Measurements from ENCODE around the gene CD96.
"Not testable (repeated sequence)": the region's sequence is repeated elsewhere in the genome, so short reads cannot be mapped to it uniquely, and the experiment has no call there.

CD96 gene, protein sequence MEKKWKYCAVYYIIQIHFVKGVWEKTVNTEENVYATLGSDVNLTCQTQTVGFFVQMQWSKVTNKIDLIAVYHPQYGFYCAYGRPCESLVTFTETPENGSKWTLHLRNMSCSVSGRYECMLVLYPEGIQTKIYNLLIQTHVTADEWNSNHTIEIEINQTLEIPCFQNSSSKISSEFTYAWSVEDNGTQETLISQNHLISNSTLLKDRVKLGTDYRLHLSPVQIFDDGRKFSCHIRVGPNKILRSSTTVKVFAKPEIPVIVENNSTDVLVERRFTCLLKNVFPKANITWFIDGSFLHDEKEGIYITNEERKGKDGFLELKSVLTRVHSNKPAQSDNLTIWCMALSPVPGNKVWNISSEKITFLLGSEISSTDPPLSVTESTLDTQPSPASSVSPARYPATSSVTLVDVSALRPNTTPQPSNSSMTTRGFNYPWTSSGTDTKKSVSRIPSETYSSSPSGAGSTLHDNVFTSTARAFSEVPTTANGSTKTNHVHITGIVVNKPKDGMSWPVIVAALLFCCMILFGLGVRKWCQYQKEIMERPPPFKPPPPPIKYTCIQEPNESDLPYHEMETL

DNA sequence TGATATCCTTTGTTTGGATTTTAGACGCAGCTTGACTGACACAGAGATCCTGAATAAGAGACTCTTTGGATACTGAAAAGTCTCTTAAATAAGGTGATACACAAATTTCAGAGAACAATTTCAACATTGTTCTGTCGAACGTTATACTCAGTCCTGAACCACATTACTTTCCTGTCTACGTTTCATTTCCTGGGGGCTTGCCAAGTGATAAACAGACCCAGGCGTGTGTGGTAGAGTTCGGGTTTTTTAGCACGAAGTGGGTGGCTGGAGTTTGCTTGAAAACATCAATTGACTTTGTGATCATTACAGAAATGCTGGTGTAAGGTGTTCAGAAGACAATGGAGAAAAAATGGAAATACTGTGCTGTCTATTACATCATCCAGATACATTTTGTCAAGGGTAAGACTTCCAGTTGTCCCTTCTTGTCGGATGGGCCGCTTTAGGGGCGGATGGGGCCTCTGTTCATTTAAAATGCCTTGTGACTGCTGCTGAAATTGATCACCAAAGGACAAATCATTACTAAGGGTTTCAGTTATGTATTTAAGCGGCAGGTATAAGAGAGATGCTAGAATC, at the start of gene CD96:
Gene CD96 (plus strand): TSS at position 287 of the 573 bp plus-strand sequence. CDS start 52 bp downstream, at position 339.
- DNase-seq (ENCODE audit: low spot score): no peak

DNA sequence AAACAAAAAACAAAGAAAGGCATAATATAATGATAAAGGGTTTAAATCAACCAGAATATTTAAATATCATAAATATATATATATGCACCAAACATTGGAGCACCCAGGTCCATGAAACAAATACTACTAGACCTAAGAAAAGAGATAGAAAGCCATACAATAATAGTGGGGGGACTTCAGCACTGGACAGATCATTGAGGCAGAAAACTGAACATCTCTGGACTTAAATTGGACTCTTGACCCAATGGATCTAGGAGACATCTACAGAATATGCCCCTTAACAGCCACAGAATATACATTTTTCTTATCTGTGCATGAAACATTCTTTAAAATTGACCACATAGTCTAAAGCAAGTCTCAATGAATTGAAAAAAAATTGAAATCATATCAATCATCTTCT, 48.7 kb upstream of the CD96 start:
- no peak for DNase-seq (ENCODE audit: low spot score)

DNA sequence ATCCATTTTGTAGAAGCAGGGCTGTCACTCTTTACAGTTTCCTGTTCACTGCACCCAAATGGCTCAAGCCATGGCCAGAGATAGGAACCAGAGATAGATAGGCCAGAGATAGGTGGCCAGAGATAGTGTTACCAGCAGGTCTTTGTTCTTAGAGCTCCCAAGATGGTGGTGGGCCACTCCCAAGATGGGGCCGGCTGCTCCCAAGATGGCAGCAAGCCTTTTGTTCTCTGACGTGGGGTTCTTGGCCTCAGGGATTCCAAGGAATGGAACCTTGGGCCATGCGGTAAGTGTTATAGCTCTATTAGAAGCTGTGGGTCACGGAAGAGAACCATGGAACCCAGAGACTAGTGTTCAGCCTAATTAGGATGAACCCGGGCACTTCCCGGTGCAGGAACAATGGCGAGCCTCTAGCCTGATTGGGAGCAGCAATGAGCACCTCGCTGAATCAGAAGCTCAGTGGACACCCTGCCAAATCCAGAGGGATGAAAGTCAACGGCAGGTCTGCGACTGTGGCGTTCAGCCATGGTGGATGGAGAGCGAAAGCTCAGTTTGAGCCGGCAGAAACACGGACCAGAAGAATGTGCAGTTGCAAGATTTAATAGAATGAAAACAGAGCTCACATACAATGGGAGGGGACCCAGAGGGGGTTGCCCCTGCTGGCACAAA, 45.0 kb upstream of the CD96 start:
- no peak for DNase-seq (ENCODE audit: low spot score)

DNA sequence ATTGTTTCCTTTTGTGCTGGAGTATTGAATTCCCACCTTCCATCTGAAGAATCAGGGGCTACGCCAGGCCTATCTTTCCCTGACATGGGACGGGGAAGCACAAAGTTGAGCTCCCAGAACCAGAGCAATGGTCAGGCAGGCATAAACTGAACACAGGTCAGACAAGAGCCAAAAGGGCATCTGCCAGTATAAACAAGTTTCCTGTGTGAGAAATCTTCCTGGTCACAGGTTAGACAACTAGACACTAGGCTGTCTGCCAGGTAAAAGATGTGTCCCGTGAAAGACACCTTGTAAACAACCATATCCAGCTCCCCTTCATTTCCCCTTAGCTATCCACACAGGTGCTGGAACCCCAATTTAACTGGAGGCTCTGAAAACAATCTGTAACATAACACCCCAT, 44.0 kb upstream of the CD96 start:
- no peak for DNase-seq (ENCODE audit: low spot score)

DNA sequence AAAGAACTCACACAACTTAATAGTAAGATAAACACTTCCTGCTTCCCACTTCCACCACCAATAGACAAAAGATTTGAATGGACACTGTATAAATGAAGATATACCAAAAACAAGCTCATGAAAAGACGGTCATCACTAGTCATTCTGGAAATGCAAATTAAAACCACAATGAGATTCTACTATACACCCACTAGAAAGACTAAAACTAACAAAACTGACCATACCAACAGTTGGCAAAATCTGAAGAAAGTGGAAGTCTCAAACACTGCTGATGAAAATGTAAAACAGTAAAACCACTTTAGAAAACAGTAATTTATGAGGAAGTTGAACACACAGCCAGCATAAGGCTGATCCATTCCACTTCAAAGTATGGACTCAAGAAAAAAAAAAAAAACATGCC, 35.6 kb upstream of the CD96 start:
- DNase-seq (ENCODE audit: low spot score): no peak

DNA sequence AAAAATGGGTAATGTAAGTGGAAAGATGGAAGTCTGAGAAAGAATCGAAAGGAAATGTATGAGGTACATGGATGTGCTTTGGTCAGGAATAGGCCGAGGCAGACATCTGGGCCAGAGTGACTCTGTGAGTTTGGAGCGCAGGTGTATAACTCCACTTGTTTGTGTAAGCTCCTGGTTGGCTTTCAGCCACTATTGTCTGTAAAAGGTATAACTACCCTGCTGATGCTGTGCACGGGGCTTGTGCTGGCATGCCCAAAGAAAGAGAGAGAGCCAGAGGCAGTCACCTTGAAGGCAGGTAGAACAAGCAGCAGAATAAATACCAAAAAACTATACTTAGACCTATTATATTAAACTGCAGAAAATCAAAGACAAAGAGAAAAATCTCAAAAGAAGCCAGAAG, 32.7 kb upstream of the CD96 start:
- DNase-seq (ENCODE audit: low spot score): no peak

DNA sequence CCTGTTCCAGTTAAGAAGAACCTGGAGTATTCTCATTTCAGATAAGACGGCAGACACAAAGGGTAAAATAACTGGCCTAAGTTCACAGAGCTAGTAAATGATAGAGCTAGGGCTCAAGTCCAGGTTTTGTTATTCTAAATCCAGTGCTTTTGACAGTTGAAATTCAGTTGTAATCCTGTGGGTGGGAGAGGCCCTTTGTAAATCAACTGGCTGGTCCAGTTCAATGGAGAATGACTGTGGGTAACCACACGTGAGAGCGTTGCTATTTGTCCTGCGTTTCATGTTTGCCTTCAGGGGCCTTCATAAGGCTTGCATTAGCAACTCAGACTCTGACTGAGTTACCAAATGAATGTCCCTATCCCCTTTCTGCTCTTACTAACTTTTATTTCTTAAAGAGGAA, 24.2 kb upstream of the CD96 start:
- no peak for DNase-seq (ENCODE audit: low spot score)

DNA sequence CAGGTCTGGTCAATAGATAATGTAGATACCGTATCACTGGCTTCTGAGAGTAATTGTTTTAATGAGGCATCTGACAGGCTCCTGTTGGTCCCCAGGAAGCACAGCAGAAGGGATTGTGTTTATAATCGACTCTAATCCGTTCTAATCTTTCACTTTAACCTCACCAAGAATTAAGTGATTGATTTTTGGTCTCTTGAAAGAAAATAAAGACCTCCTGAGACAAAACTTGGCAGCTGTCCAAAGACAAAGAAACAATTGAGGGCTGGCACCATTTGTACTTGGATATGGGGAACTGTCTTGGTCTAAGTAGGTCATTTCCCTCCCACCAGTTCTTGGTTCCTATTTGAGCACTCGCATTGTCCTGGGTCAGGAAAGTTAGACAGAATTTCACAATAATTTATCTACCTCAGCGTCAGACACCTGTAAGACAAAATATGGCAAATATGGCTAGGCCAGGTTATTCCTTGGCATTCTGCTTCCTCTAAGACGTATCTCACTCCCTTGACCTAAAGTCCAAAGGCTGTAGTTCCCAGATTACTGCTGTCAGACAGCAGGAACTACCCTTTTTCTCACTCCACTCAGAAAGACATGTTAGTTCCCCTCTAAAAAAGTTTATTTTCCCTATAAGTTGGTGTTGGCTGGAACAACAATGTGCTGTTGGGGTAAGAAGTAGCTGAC, 22.7 kb upstream of the CD96 start:
- no peak for DNase-seq (ENCODE audit: low spot score)

DNA sequence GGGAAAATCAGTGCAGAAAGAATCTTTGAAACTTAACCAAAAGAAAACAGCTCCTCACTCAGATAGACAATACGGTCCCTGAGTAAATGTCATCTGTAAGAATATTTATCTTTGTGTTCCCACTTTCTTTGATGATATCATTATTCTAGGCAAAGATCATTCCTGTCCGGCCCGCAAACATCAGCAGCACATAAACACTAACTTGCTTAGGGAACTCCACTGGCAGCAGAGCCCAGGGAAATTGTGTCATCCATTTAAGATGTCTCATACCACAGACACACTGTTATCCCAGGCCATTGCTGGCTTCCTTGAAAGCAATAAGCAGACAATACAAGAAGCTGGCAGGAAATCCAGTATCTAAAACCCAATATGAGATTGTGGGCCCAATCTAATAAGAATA, 20.1 kb upstream of the CD96 start:
- no peak for DNase-seq (ENCODE audit: low spot score)

DNA sequence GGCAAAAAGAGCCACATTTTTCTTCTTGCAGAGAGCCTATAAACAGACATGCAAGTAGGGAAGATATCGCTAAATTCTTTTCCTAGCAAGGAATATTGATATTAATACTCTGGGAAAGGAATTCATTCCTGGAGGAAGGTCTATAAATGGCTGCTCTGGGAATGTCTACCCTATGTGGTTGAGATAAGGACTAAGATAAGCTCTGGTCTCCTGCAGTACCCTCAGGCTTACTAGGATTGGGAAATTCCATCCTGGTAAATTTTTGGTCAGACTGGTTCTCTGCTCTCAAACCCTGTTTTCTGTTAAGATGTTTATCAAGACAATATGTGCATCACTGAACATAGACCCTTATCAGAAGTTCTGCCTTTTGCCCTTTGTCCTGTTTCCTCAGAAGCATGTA, 17.5 kb upstream of the CD96 start:
- not testable (repeated sequence) for DNase-seq (ENCODE audit: low spot score)

DNA sequence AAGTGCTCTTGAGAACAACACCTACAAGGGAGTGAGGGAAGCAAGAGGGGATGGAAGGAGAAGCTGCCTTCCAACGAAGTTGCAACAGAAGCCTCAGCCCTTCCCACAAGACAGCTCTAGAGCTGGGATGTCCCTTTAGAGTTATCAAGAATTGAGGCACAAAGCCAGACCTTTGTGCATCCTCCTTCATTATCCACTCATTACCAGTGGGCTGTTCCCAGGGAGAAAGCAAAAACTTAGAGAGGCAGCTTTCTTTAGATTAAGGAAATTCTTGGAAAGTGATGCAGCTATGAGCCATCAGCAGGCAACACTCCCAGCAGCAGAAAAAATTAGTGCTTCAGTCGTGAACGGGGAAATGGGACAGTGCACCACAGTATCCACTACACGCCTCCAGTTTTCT, 10.6 kb upstream of the CD96 start:
- DNase-seq (ENCODE audit: low spot score): no peak

DNA sequence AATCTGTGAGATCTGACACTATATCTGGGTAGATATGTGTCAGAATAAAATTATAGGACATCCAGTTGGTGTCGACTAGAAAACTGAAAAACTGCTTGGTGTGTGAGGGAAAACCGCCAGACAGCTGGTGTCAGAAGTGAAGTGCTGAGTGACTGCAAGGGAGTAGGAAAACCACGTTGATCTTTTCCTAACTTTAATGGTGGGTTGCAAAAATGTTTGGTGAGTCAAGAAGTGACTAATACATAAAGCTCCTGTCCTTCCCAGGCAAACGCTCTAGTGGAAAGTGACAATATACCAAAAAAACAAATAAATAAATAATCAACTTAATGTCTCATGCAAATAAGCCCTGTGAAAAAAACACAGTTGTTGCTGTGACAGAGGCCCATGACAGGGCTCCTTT, 7.3 kb upstream of the CD96 start:
- DNase-seq (ENCODE audit: low spot score): no peak

DNA sequence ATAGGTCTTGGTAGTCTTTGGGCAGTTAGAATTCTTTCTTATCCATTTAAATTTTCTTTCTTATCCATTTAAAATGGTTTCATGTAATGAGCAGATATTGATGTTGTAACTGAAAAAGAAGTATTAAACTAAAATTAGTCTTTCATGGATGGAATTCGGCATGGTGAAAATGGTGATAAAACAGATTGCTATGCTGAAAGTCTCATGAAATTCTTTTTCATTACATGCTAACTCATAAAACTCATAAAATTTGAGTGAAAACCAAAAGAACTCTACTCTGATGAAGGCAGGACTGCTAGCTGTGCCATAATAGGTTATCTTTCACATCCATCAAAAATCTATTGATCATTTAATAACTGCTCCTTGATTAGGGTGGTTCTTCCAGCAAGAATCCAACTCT, 3.9 kb upstream of the CD96 start:
- no peak for DNase-seq (ENCODE audit: low spot score)

DNA sequence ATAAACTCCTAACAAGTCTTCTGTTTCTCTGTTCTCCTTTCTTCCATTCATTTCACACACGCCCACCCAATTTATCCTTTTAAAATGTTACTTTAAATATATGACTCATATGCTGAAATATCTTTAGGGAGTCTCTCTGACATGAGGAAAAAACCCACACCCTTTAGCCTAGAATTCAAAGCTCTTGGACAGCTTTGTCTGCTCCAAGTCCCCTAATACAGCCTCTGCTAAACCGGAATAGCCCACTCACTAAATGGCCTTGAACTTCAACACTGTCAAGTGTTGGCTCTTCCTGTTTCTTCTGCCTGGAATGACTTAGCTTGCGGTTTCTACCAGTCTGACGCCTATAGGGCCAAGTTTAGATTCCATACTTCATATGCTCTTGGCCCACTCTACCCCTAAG, 3.3 kb upstream of the CD96 start:
- no peak for DNase-seq (ENCODE audit: low spot score)

DNA sequence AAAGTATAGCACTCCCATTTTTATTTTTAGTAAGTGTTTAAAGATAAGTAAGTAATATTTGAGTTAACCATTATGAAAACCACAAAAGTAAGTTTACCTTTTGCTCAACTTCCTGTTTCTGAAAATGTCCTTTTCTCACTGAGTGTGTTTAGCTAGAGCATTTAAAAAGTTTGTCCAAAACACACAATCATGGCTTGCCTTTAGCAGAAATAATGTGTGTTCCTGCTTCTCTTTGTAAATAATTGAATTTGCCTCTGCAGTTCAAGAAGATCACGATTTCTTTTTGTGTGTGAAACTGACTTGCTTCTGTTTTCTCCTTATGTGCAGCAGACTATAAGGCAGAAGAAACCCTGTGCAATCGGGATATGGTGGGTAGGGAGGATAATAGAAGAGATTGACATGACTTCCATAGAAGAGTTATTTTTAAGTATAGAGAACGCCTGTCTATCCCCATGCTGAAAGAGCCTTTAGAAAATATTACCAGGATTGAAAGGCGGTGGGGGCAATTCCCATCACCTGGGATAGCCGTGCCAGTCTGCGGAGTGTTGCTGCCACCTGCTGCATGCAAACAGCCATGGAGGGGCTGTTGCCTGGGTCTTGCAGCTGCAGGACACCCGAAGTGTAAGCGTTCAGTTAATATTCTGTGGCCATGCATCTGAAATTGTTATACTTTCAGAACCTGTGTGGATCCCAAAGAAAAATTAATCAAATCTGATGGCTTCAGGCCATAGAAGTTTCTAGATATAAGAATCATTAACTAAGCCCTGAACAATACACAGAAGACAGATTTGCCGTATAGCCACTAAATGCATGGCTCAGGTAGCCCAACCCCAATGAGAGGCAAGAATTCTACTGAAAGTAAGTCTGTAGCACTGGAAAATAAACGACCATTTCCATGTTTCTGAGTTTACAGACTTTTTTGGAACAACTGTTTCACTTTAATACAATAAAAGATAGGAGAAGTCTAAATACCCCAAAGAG, 2.4 kb upstream of the CD96 start:
- DNase-seq (ENCODE audit: low spot score): no peak

DNA sequence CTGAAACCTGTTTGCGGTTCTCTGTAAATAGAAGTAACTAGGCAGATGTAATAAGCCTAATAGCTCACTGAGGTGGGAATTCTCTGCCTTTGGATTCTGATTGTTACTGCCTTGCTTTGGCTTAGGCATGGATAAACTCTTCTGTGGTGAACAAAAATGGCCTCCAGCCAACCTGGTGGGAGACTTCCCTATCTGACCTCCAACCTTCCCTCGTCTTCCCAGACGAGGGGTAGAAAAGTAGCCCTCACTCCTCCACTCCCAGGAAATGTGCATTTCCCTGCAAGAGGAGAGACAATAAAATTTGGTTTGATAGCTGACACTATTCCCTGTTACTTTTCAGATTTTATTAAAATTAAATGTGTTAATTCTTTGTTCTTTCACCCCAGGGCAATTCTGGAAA, 606 bp upstream of the CD96 start:
- no peak for DNase-seq (ENCODE audit: low spot score)

DNA sequence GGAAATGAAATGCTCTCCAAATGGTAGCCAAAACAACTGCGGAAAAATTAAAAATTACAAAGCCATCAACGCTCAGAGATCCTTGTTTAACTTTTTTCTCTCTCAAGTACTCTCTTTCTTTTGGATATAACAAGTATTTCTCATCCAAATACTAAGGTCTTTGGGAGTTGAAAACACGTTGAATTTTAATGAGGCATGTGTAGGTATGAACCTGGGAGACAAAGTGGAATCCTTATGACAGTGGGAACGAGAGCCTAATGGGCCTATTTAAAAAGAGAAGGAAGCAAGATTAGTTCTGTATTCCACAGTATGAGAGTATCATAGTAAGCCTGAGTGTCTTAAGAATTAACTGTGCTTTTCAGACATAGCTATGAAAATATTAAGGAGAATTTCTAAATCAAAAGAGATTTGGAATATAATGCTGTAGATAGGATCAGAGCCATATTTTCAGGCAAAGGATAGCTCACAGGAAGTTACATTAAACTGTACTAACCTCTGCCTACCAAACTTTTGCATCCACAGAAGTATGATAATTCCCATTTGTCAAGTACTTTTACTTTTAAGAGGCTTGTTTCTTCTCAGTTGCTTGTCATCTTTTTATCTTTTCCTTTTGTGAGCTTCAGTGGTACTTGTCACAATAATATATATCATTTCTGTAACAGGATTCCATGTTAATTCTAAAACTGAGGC, 759 bp downstream of the CD96 start:
- DNase-seq (ENCODE audit: low spot score): no peak

DNA sequence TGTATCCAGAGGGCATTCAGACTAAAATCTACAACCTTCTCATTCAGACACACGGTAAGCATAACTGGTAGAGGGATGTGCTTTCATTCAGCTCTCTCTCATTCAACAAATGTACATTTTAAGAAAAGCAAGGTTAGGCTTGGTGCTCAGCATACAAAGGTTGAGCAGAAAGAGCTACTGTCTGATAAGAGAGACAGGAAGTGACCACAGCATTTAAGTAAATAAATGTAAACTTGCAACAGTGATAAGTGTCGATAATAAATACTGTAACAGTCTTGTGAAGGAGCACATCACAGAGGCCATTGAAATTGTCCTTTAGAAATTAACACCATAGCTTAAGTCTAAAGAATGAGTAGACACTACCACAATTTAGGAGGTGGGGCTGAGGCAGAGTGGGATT, 3.4 kb downstream of the CD96 start:
- DNase-seq (ENCODE audit: low spot score): no peak

DNA sequence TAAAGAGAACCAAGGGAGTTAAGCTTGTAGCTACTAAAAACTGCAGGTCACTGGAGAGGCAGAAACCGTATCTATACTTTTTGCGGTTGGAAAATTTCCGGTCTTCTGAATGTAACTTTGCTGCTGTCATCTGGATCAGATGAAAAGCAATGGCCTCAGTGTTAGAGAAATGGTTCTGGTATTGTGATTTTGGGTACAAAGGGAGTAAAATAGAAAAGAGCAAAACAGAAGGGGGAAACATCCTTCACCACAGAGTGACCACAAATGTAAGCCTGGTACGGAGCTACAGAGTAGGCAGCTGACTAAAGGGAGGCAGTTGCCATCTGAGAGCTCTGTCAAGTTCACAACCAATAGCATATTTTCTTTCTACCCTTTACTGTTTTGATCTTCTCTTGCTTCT, 5.6 kb downstream of the CD96 start:
- no peak for DNase-seq (ENCODE audit: low spot score)

DNA sequence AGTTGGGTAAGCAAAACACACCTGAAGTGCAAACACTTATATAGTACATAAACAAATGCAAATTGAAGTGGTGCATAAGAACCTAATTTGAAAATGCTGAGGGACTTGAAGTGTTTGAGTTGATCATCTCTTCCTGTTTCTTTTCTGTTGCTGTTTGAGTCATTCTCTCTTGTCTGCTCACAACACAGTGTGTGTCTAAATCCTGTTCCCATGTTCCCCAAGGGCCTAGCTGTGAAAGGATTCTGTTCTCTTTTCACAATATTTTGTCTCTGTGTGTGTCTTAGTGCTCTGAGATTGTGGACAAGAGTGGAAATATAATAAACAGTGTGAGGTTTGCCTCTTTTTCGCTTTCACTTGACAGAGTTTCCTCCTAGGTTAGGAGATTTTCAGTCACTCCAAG, 6.1 kb downstream of the CD96 start:
- DNase-seq (ENCODE audit: low spot score): no peak

DNA sequence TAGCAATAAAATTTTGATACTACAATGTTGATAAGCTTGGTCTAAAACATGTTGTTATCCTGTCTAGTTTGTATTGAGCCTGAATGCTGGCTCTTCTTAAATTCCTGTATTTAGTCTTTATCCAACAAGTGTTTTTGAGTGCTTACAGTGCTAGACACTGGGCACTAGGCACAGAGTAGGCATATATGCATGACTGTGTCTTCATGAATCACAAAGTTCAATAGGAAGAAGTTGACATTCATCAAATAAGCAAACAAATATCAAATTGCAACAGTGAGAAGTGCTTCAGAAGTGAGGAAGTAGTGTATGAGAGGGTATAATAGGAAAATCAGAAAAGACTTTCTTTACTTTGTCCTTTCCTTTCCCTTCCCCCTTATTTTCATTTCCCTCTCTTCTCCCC, 6.8 kb downstream of the CD96 start:
- DNase-seq (ENCODE audit: low spot score): no peak

Data from RKO (cell line).